ENCODE data around the gene ADGRG1.

- TF ChIP-seq POLR2AphosphoS5 (IDR thresholded peaks at IDR 0.05; ENCODE audit: borderline replicate concordance, low read depth, low read length): no peak
- TF ChIP-seq EZH2 (IDR thresholded peaks at IDR 0.05): no peak
Measured at GRCh38 chr16:57637020-57637419, 8.6 kb downstream of the ADGRG1 start.
